H9 (cell line): ENCODE measurements around the gene COG8. TPM values are rescaled to one million over a fixed set of nuclear protein-coding genes. Genes with fewer than 3 reads are reported as not detected.

ENCODE experiments used
- DNase-seq: peaks from one replicate; pipeline ENCODE4 v3.0.0-alpha.2; 2017
- H2AFZ ChIP-seq: one replicate; pipeline ENCODE4 v1.6.1; 2013; ENCODE audit warnings: mild to moderate bottlenecking, low read length, control low read depth, moderate library complexity
- H2AK5ac ChIP-seq: 2 replicates; pipeline ENCODE4 v1.6.1; 2013; ENCODE audit warnings: low read length, control low read depth, mixed read lengths; ENCODE audit not compliant: insufficient read length
- H2BK120ac ChIP-seq: one replicate; pipeline ENCODE4 v1.6.1; 2013; ENCODE audit warnings: low read depth, mild to moderate bottlenecking, low read length, control low read depth, inconsistent platforms; ENCODE audit not compliant: poor library complexity, severe bottlenecking
- H2BK12ac ChIP-seq: 2 replicates; pipeline ENCODE4 v1.6.1; 2013; ENCODE audit warnings: low read length, control low read depth, mixed read lengths, low read depth; ENCODE audit not compliant: insufficient read length
- H2BK15ac ChIP-seq: 2 replicates; pipeline ENCODE4 v1.6.1; 2013; ENCODE audit warnings: low read depth, low read length, control low read depth
- H2BK20ac ChIP-seq: one replicate; pipeline ENCODE4 v1.6.1; 2013; ENCODE audit warnings: low read depth, mild to moderate bottlenecking, low read length, control low read depth, inconsistent platforms; ENCODE audit not compliant: poor library complexity, severe bottlenecking
- H2BK5ac ChIP-seq: 2 replicates; pipeline ENCODE4 v1.6.1; 2013; ENCODE audit warnings: low read length, control low read depth, mixed read lengths; ENCODE audit not compliant: insufficient read length
- H3K14ac ChIP-seq: 2 replicates; pipeline ENCODE4 v1.6.1; 2013; ENCODE audit warnings: low read length, control low read depth; ENCODE audit not compliant: insufficient read depth
- H3K18ac ChIP-seq: 2 replicates; pipeline ENCODE4 v1.6.1; 2013; ENCODE audit warnings: low read depth, mild to moderate bottlenecking, mixed read lengths, low read length, control low read depth; ENCODE audit not compliant: insufficient read length
- H3K23ac ChIP-seq: 2 replicates; pipeline ENCODE4 v1.6.1; 2013; ENCODE audit warnings: low read length, control low read depth, mixed read lengths, low read depth; ENCODE audit not compliant: insufficient read length
- H3K23me2 ChIP-seq: 2 replicates; pipeline ENCODE4 v1.6.1; 2013; ENCODE audit warnings: low read depth, mild to moderate bottlenecking, mixed read lengths, low read length, control low read depth; ENCODE audit not compliant: insufficient read length, poor library complexity, severe bottlenecking
- H3K27ac ChIP-seq: 2 replicates; pipeline ENCODE4 v1.5.1; 2013; ENCODE audit warnings: low read length, control low read depth, mixed read lengths, low read depth; ENCODE audit not compliant: insufficient read length
- H3K27me3 ChIP-seq: 2 replicates; pipeline ENCODE4 v1.6.1; 2013; ENCODE audit warnings: low read length, control low read depth, inconsistent platforms; ENCODE audit not compliant: insufficient read depth
- H3K4ac ChIP-seq: 2 replicates; pipeline ENCODE4 v1.6.1; 2013; ENCODE audit warnings: low read depth, mild to moderate bottlenecking, control low read depth, inconsistent platforms, low read length, moderate library complexity
- H3K4me1 ChIP-seq: 2 replicates; pipeline ENCODE4 v1.6.1; 2013; ENCODE audit warnings: low read length, control low read depth, inconsistent platforms; ENCODE audit not compliant: insufficient read depth
- H3K4me2 ChIP-seq: 2 replicates; pipeline ENCODE4 v1.6.1; 2013; ENCODE audit warnings: low read length, control low read depth, mixed read lengths; ENCODE audit not compliant: insufficient read length, insufficient read depth
- H3K56ac ChIP-seq: 2 replicates; pipeline ENCODE4 v1.6.1; 2013; ENCODE audit warnings: low read depth, mild to moderate bottlenecking, mixed read lengths, low read length, control low read depth; ENCODE audit not compliant: insufficient read length
- H3K79me1 ChIP-seq: 2 replicates; pipeline ENCODE4 v1.6.1; 2013; ENCODE audit warnings: low read depth, mild to moderate bottlenecking, moderate library complexity, low read length, control low read depth, inconsistent platforms; ENCODE audit not compliant: insufficient read depth, poor library complexity, severe bottlenecking
- H3K79me2 ChIP-seq: 2 replicates; pipeline ENCODE4 v1.6.1; 2013; ENCODE audit warnings: low read length, control low read depth, inconsistent platforms; ENCODE audit not compliant: insufficient read depth
- H3K9ac ChIP-seq: 2 replicates; pipeline ENCODE4 v1.6.1; 2013; ENCODE audit warnings: low read length, control low read depth, mixed read lengths; ENCODE audit not compliant: insufficient read length; ENCODE audit errors: extremely low read depth
- H3K9me3 ChIP-seq: one replicate; pipeline ENCODE4 v1.6.1; 2013; ENCODE audit warnings: low read depth, low read length, inconsistent platforms; ENCODE audit not compliant: control insufficient read depth
- H3T11ph ChIP-seq: one replicate; pipeline ENCODE4 v1.6.1; 2013; ENCODE audit warnings: mild to moderate bottlenecking, low read length, control low read depth, inconsistent platforms
- H4K20me1 ChIP-seq: one replicate; pipeline ENCODE4 v1.6.1; 2013; ENCODE audit not compliant: control insufficient read depth, insufficient read length, insufficient read depth
- H4K5ac ChIP-seq: 2 replicates; pipeline ENCODE4 v1.6.1; 2013; ENCODE audit warnings: low read depth, mild to moderate bottlenecking, mixed read lengths, low read length, control low read depth; ENCODE audit not compliant: insufficient read length
- H4K8ac ChIP-seq: replicated peaks from 2 replicates; pipeline ENCODE4 v1.6.1; 2013; ENCODE audit warnings: low read length, control low read depth, mixed read lengths, low read depth; ENCODE audit not compliant: insufficient read length
- H4K91ac ChIP-seq: 2 replicates; pipeline ENCODE4 v1.6.1; 2013; ENCODE audit warnings: low read depth, mild to moderate bottlenecking, moderate library complexity, mixed read lengths, low read length, control low read depth; ENCODE audit not compliant: insufficient read length
- H3K27ac Mint-ChIP-seq, 3 experiments: 2 replicates in 2 of 3; 3 replicates in 1 of 3; pipeline ENCODE4 v1.8.0; 2020 to 2021; ENCODE audit warnings: mixed read lengths in 3 of 3, mild to moderate bottlenecking in 1 of 3, moderate library complexity in 1 of 3
- H3K27me3 Mint-ChIP-seq: 2 replicates; pipeline ENCODE4 v1.8.0; 2021; ENCODE audit warnings: low read depth, mild to moderate bottlenecking, moderate library complexity, mixed read lengths
- H3K36me3 Mint-ChIP-seq, 3 experiments: 2 replicates in 2 of 3; 3 replicates in 1 of 3; pipeline ENCODE4 v1.8.0; 2020 to 2021; ENCODE audit warnings: low read depth in 3 of 3, mixed read lengths in 3 of 3; ENCODE audit not compliant: insufficient read depth in 1 of 3
- H3K4me1 Mint-ChIP-seq, 2 experiments: 2 replicates each; pipeline ENCODE4 v1.8.0; 2020; ENCODE audit warnings: mixed read lengths in 2 of 2
- H3K4me3 Mint-ChIP-seq, 2 experiments: 2 replicates in 1 of 2; 3 replicates in 1 of 2; pipeline ENCODE4 v1.8.0; 2020 to 2021; ENCODE audit warnings: mild to moderate bottlenecking in 2 of 2, mixed read lengths in 2 of 2, moderate library complexity in 1 of 2
- H3K9me3 Mint-ChIP-seq, 2 experiments: 2 replicates in 1 of 2; 3 replicates in 1 of 2; pipeline ENCODE4 v1.8.0; 2020; ENCODE audit warnings: mild to moderate bottlenecking in 2 of 2, mixed read lengths in 2 of 2, moderate library complexity in 1 of 2
- WGBS: extraction: QIAGEN DNeasy Blood & Tissue Kit; methylation state at CpG from one replicate; pipeline ENCODE4 v1.1.7; 2013; ENCODE audit warnings: missing lambda C conversion rate, low lambda C conversion rate, mixed read lengths; ENCODE audit not compliant: insufficient read length; ENCODE audit errors: extremely low coverage; 5-methylcytosine and 5-hydroxymethylcytosine counted together
- total RNA-seq: library from RNA; stranded (reverse); gene quantifications from 2 replicates; pipeline ENCODE4 v1.2.1, GENCODE V29; 2021
- TF ChIP-seq, protein P1 (sequence below): fragments of 200-600 bp; sonication (generic); conservative IDR thresholded peaks from 3 replicates; pipeline ENCODE4 v1.8.0; 2021; ENCODE audit warnings: antibody characterized with exemption, mild to moderate bottlenecking

COG8 gene
- total RNA-seq, 1 experiment from 2014 or later = 52.3 TPM

DNA sequence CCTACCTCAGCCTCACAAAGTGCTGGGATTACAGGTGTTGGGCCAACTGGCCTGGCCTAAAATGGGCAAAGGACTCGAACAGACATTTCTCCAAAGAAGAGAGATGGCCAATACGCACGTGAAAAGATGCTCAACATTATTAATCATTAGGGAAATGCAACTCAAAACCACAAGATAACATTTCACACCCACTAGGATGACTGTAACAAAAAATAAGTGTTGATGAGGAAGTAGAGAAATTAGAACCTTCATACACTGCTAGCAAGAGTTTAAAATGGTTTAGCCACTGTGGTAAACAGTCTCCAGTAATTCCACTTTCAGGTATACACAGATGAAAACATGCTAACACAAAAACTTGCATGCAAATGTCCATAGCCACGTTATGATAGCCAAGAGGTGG, 6.6 kb upstream of the COG8 start:
- no peak overlapping the region for H4K91ac ChIP-seq
- H3K9me3 ChIP-seq = no peaks in the 10 kb centered on the region
- H3K79me1 ChIP-seq = peaks cover 6% of the 10 kb centered on the region
- H3K9me3 Mint-ChIP-seq = no peaks in the 10 kb centered on the region
- no peak overlapping the region; a peak in 1 of 7 replicates for H3K27ac Mint-ChIP-seq
- H2AK5ac ChIP-seq = no peak overlapping the region
- H3K27me3 ChIP-seq = no peaks in the 10 kb centered on the region
- H4K20me1 ChIP-seq = no peaks in the 10 kb centered on the region
- no peak overlapping the region for H3K27ac ChIP-seq
- no peaks in the 10 kb centered on the region for H3K23me2 ChIP-seq
- H4K8ac ChIP-seq = no peak overlapping the region
- no peak overlapping the region for H3K18ac ChIP-seq
- no peak overlapping the region for H3K4me3 Mint-ChIP-seq
- H3K56ac ChIP-seq = no peak overlapping the region
- TF ChIP-seq, protein P1, sequence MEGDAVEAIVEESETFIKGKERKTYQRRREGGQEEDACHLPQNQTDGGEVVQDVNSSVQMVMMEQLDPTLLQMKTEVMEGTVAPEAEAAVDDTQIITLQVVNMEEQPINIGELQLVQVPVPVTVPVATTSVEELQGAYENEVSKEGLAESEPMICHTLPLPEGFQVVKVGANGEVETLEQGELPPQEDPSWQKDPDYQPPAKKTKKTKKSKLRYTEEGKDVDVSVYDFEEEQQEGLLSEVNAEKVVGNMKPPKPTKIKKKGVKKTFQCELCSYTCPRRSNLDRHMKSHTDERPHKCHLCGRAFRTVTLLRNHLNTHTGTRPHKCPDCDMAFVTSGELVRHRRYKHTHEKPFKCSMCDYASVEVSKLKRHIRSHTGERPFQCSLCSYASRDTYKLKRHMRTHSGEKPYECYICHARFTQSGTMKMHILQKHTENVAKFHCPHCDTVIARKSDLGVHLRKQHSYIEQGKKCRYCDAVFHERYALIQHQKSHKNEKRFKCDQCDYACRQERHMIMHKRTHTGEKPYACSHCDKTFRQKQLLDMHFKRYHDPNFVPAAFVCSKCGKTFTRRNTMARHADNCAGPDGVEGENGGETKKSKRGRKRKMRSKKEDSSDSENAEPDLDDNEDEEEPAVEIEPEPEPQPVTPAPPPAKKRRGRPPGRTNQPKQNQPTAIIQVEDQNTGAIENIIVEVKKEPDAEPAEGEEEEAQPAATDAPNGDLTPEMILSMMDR = no peak
- no peak overlapping the region for H3K4ac ChIP-seq
- H2BK15ac ChIP-seq = no peak overlapping the region
- peaks cover 10 to 37% (median 28%) of the 10 kb centered on the region in 3 experiments; a peak in 6 of 7 replicates for H3K36me3 Mint-ChIP-seq
- H2AFZ ChIP-seq = no peak overlapping the region
- no peak overlapping the region for H3T11ph ChIP-seq
- no peak overlapping the region for H3K14ac ChIP-seq
- no peaks in the 10 kb centered on the region for H3K27me3 Mint-ChIP-seq
- no peak overlapping the region for H3K9ac ChIP-seq
- no peak for DNase-seq
- H4K5ac ChIP-seq = no peak overlapping the region
- no peak overlapping the region for H3K23ac ChIP-seq
- no peaks in the 10 kb centered on the region for H3K4me1 ChIP-seq
- H3K79me2 ChIP-seq = peaks cover 1% of the 10 kb centered on the region; the same call in 1 of the 2 replicates
- H2BK120ac ChIP-seq = no peak overlapping the region
- H2BK20ac ChIP-seq = no peak overlapping the region
- no peak overlapping the region for H3K4me2 ChIP-seq
- peaks cover 2 to 4% of the 10 kb centered on the region in 2 experiments; a peak in 3 of 4 replicates for H3K4me1 Mint-ChIP-seq
- H2BK5ac ChIP-seq = no peak overlapping the region
- no CpG with 5 or more reads among the region's 4 CpGs for WGBS
- H2BK12ac ChIP-seq = no peak overlapping the region
